ENCODE measurements around the gene GSTCD.
"Not testable (repeated sequence)": the region's sequence is repeated elsewhere in the genome, so short reads cannot be mapped to it uniquely, and the experiment has no call there.

Gene GSTCD

GRCh38 chr4:105840426-105841174 lies 132.0 kb downstream of the GSTCD start:
- no peak for DNase-seq
- TF ChIP-seq, protein P1, sequence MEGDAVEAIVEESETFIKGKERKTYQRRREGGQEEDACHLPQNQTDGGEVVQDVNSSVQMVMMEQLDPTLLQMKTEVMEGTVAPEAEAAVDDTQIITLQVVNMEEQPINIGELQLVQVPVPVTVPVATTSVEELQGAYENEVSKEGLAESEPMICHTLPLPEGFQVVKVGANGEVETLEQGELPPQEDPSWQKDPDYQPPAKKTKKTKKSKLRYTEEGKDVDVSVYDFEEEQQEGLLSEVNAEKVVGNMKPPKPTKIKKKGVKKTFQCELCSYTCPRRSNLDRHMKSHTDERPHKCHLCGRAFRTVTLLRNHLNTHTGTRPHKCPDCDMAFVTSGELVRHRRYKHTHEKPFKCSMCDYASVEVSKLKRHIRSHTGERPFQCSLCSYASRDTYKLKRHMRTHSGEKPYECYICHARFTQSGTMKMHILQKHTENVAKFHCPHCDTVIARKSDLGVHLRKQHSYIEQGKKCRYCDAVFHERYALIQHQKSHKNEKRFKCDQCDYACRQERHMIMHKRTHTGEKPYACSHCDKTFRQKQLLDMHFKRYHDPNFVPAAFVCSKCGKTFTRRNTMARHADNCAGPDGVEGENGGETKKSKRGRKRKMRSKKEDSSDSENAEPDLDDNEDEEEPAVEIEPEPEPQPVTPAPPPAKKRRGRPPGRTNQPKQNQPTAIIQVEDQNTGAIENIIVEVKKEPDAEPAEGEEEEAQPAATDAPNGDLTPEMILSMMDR (IDR thresholded peaks at IDR 0.05; ENCODE audit: low read depth, low read length): no peak
- Histone ChIP-seq H3K27me3 (no peaks in the 10 kb centered on the region), H3K36me3 (no peaks in the 10 kb centered on the region; the same call in 1 of the 2 replicates), H3K4me3 (ENCODE audit: low read depth, low read length) (no peak overlapping the region), H3K4me1 (no peaks in the 10 kb centered on the region), H3K9me3 (no peaks in the 10 kb centered on the region)

DNA sequence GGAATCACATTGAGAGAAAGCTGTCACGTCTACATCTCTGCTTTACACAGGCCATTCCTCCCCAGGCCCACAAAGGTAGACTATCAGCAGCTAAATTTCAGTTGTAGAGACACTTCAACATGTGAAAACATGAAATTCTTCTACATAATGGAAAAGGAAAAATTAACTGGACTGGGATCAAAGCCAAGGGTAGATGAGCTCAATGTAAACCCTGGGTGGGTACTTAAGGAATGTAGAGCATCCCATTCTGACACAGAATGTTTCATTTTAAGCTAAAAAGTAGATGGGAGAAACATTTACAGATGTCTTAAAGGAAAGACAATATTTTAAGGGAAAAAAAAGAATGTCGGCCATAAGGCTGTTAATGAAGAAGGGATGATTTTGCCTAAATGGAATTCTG lies 135.4 kb downstream of the GSTCD start:
- TF ChIP-seq, protein P1 (IDR thresholded peaks at IDR 0.05; ENCODE audit: low read depth, low read length): no peak
- Histone ChIP-seq H3K9me3 (no peaks in the 10 kb centered on the region), H3K4me1 (no peaks in the 10 kb centered on the region), H3K36me3 (no peaks in the 10 kb centered on the region; the same call in 1 of the 2 replicates), H3K27me3 (no peaks in the 10 kb centered on the region), H3K4me3 (ENCODE audit: low read depth, low read length) (no peak overlapping the region)
- no peak for DNase-seq

DNA sequence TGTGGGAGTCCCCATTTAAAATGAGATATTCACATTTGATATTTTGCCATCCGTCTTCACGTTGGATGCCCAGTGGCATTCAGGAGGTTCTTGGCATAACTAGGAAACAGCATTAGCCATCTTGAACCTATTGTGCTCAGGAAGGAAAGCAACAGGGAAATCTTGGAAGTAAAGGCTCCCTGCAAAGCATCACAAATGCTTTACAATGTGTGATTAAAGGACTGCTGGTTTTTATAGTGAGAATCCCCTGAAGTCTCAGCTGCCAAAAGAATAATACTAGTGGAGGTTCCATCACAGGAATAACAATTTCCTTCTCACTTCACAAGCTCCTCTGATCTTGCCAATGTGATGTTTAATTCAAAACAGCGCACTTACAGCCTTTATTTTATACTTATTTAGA lies 137.0 kb downstream of the GSTCD start:
- Histone ChIP-seq H3K4me3 (ENCODE audit: low read depth, low read length) (no peak overlapping the region), H3K36me3 (no peaks in the 10 kb centered on the region; the same call in 1 of the 2 replicates), H3K27me3 (no peaks in the 10 kb centered on the region), H3K9me3 (no peaks in the 10 kb centered on the region; the same call in 1 of the 2 replicates), H3K4me1 (no peaks in the 10 kb centered on the region)
- DNase-seq: no peak
- TF ChIP-seq, protein P1 (IDR thresholded peaks at IDR 0.05; ENCODE audit: low read depth, low read length): no peak

DNA sequence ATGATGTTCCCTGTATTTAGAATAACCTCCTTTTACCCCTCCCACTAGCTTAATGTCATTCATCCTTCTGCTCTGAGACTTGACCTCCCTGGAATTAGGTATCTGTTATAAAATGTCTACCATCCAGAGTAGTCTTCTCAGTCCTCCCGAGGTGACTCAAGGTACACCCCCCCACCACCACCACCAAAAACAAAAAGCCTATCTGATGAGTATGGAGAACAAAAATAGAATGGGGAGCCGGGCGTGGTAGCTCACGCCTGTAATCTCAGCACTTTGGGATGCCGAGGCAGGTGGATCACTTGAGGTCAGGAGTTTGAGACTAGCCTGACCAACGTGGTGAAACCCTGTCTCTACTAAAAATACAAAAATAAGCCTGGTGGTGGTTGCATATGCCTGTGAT lies 139.8 kb downstream of the GSTCD start:
- not testable (repeated sequence) for H3K27me3 ChIP-seq; DNase-seq; H3K4me1 ChIP-seq; H3K4me3 ChIP-seq (ENCODE audit: low read depth, low read length); H3K36me3 ChIP-seq; H3K9me3 ChIP-seq

- no peaks in the 10 kb centered on the region; the same call in 1 of the 2 replicates for H3K9me3 ChIP-seq
- DNase-seq: no peak
- TF ChIP-seq, protein P1 (IDR thresholded peaks at IDR 0.05; ENCODE audit: low read depth, low read length): no peak
- H3K36me3 ChIP-seq: no peaks in the 10 kb centered on the region
- H3K4me1 ChIP-seq: no peaks in the 10 kb centered on the region
- no peak overlapping the region for H3K4me3 ChIP-seq (ENCODE audit: low read depth, low read length)
- H3K27me3 ChIP-seq: no peaks in the 10 kb centered on the region
Measured at GRCh38 chr4:105851196-105851595, 142.6 kb downstream of the GSTCD start.

GRCh38 chr4:105852230-105852629 lies 143.6 kb downstream of the GSTCD start:
- H3K4me3 ChIP-seq (ENCODE audit: low read depth, low read length); H3K27me3 ChIP-seq; H3K36me3 ChIP-seq: not testable (repeated sequence)

GRCh38 chr4:105858466-105859040 lies 150.0 kb downstream of the GSTCD start:
- Histone ChIP-seq H3K36me3 (no peaks in the 10 kb centered on the region), H3K9me3 (no peaks in the 10 kb centered on the region)

More at GRCh38 chr4:105852230-105852629, 143.6 kb downstream of the GSTCD start:
- H3K4me1 ChIP-seq, H3K9me3 ChIP-seq, DNase-seq: not testable (repeated sequence)

More at GRCh38 chr4:105858466-105859040, 150.0 kb downstream of the GSTCD start:
- TF ChIP-seq, protein P1 (IDR thresholded peaks at IDR 0.05; ENCODE audit: low read depth, low read length): no peak
- Histone ChIP-seq H3K27me3 (no peaks in the 10 kb centered on the region), H3K4me3 (ENCODE audit: low read depth, low read length) (no peak overlapping the region), H3K4me1 (no peaks in the 10 kb centered on the region)
- DNase-seq: no peak
